ENCODE results near the gene MLEC.

MLEC gene

GRCh38 chr12:120749256-120749655, 62.3 kb downstream of the MLEC start:
- no peak for DNase-seq

GRCh38 chr12:120750806-120751205, 63.9 kb downstream of the MLEC start:
- no peak for DNase-seq

GRCh38 chr12:120751389-120751788, 64.4 kb downstream of the MLEC start:
- no peak for DNase-seq
